PFSK-1 (cell line): ENCODE data around the gene PPM1H.

ENCODE experiments used
- SIN3A ChIP-seq: IDR thresholded peaks from 2 replicates; pipeline ENCODE4 v1.6.1; 2012; ENCODE audit warnings: mild to moderate bottlenecking, low read length, moderate library complexity, borderline replicate concordance; ENCODE audit not compliant: insufficient read depth
- TAF1 ChIP-seq: IDR thresholded peaks from 2 replicates; pipeline ENCODE4 v1.6.1; 2012; ENCODE audit warnings: low read length, control low read depth, borderline replicate concordance; ENCODE audit not compliant: insufficient read depth

DNA sequence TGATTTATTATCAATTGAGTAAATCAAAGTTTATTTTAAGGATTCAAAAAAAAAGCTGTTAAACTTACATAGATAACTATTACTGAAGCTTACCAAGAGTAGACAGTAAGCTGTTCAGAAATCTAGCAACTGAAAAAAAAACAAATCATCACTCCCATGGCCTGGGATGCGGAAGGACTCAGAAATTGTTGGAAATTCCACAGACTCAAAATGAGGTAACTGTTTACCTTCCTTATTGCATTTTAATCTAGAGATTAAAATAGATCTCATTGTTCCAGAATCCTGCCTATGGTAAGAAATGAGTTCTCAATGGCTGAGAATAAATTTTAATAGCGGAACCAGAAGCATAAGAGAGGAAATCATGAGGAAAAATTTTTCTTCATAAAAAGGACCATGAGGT, 87.2 kb downstream of the PPM1H start:
- TF ChIP-seq TAF1 = no peak
- no peak for TF ChIP-seq SIN3A
